ENCODE results near the gene DEFB131A.
"Not testable (repeated sequence)": the region's sequence is repeated elsewhere in the genome, so short reads cannot be mapped to it uniquely, and the experiment has no call there.

DEFB131A gene

GRCh38 chr4:9444114-9444513, at the start of gene DEFB131A:
Gene DEFB131A, plus strand, starts transcription at chr4:9444414. Its CDS starts 120 bp downstream, at chr4:9444534.
- CTCF ChIA-PET, H3K36me3 Mint-ChIP-seq, H3K9me3 Mint-ChIP-seq, H3K4me3 Mint-ChIP-seq, DNase-seq, H3K27me3 Mint-ChIP-seq, H3K27ac Mint-ChIP-seq, H3K4me1 Mint-ChIP-seq: not testable (repeated sequence)

- H3K36me3 Mint-ChIP-seq, H3K4me1 Mint-ChIP-seq, H3K4me3 Mint-ChIP-seq, DNase-seq, H3K27me3 Mint-ChIP-seq, H3K9me3 Mint-ChIP-seq, H3K27ac Mint-ChIP-seq, CTCF ChIA-PET: not testable (repeated sequence)
Measured at GRCh38 chr4:9405774-9406173, 38.4 kb upstream of the DEFB131A start.

- H3K27me3 Mint-ChIP-seq, CTCF ChIA-PET, H3K36me3 Mint-ChIP-seq, H3K4me3 Mint-ChIP-seq, H3K4me1 Mint-ChIP-seq, H3K27ac Mint-ChIP-seq, DNase-seq, H3K9me3 Mint-ChIP-seq: not testable (repeated sequence)
Measured at GRCh38 chr4:9406491-9406890, 37.7 kb upstream of the DEFB131A start.

- Mint-ChIP-seq H3K4me1 (no peaks in the 10 kb centered on the region), H3K27me3 (no peaks in the 10 kb centered on the region), H3K27ac (no peak overlapping the region), H3K9me3 (no peaks in the 10 kb centered on the region), H3K4me3 (no peak overlapping the region), H3K36me3 (no peaks in the 10 kb centered on the region)
- CTCF ChIA-PET, result no interaction called here
- DNase-seq, result no peak
Measured at GRCh38 chr4:9409793-9410192, 34.4 kb upstream of the DEFB131A start.

- H3K36me3 Mint-ChIP-seq, CTCF ChIA-PET, H3K9me3 Mint-ChIP-seq, H3K27me3 Mint-ChIP-seq, H3K4me1 Mint-ChIP-seq, H3K27ac Mint-ChIP-seq, DNase-seq, H3K4me3 Mint-ChIP-seq: not testable (repeated sequence)
Measured at GRCh38 chr4:9421884-9422455, 22.2 kb upstream of the DEFB131A start.

GRCh38 chr4:9425916-9426315, 18.3 kb upstream of the DEFB131A start:
- H3K27ac Mint-ChIP-seq, H3K4me1 Mint-ChIP-seq, CTCF ChIA-PET, H3K36me3 Mint-ChIP-seq, H3K9me3 Mint-ChIP-seq, DNase-seq, H3K27me3 Mint-ChIP-seq, H3K4me3 Mint-ChIP-seq: not testable (repeated sequence)

- DNase-seq, H3K9me3 Mint-ChIP-seq, H3K4me3 Mint-ChIP-seq, H3K27me3 Mint-ChIP-seq, H3K36me3 Mint-ChIP-seq, H3K27ac Mint-ChIP-seq, CTCF ChIA-PET, H3K4me1 Mint-ChIP-seq: not testable (repeated sequence)
Measured at GRCh38 chr4:9430061-9430460, 14.2 kb upstream of the DEFB131A start.

- DNase-seq, H3K27me3 Mint-ChIP-seq, CTCF ChIA-PET, H3K9me3 Mint-ChIP-seq, H3K27ac Mint-ChIP-seq, H3K4me1 Mint-ChIP-seq, H3K36me3 Mint-ChIP-seq, H3K4me3 Mint-ChIP-seq: not testable (repeated sequence)
Measured at GRCh38 chr4:9433320-9433719, 10.9 kb upstream of the DEFB131A start.

GRCh38 chr4:9436728-9437127, 7.5 kb upstream of the DEFB131A start:
- CTCF ChIA-PET, H3K27me3 Mint-ChIP-seq, H3K4me3 Mint-ChIP-seq, H3K27ac Mint-ChIP-seq, H3K4me1 Mint-ChIP-seq, H3K36me3 Mint-ChIP-seq, H3K9me3 Mint-ChIP-seq, DNase-seq: not testable (repeated sequence)

GRCh38 chr4:9442355-9442754, 1.9 kb upstream of the DEFB131A start:
- CTCF ChIA-PET, DNase-seq, H3K4me1 Mint-ChIP-seq, H3K36me3 Mint-ChIP-seq, H3K4me3 Mint-ChIP-seq, H3K27me3 Mint-ChIP-seq, H3K9me3 Mint-ChIP-seq, H3K27ac Mint-ChIP-seq: not testable (repeated sequence)

GRCh38 chr4:9444681-9445080, 467 bp downstream of the DEFB131A start:
- CTCF ChIA-PET, DNase-seq, H3K4me3 Mint-ChIP-seq, H3K4me1 Mint-ChIP-seq, H3K9me3 Mint-ChIP-seq, H3K27me3 Mint-ChIP-seq, H3K27ac Mint-ChIP-seq, H3K36me3 Mint-ChIP-seq: not testable (repeated sequence)

- H3K27ac Mint-ChIP-seq, CTCF ChIA-PET, H3K9me3 Mint-ChIP-seq, DNase-seq, H3K4me1 Mint-ChIP-seq, H3K4me3 Mint-ChIP-seq, H3K36me3 Mint-ChIP-seq, H3K27me3 Mint-ChIP-seq: not testable (repeated sequence)
Measured at GRCh38 chr4:9452251-9452650, 8.0 kb downstream of the DEFB131A start.

- H3K27ac Mint-ChIP-seq, result not testable (repeated sequence)
Measured at GRCh38 chr4:9454284-9454683, 10.1 kb downstream of the DEFB131A start.

GRCh38 chr4:9455046-9455445, 10.8 kb downstream of the DEFB131A start:
- H3K27me3 Mint-ChIP-seq, H3K4me3 Mint-ChIP-seq, H3K4me1 Mint-ChIP-seq, H3K27ac Mint-ChIP-seq, H3K9me3 Mint-ChIP-seq, H3K36me3 Mint-ChIP-seq, DNase-seq, CTCF ChIA-PET: not testable (repeated sequence)

More at GRCh38 chr4:9454284-9454683, 10.1 kb downstream of the DEFB131A start:
- not testable (repeated sequence) for H3K27me3 Mint-ChIP-seq, H3K4me3 Mint-ChIP-seq, H3K4me1 Mint-ChIP-seq, H3K36me3 Mint-ChIP-seq, H3K9me3 Mint-ChIP-seq, DNase-seq
- CTCF ChIA-PET, result interaction anchor here (0.6 kb wide), 1 partner anchor 1838 kb away, joined by 3 read pairs; no protein-coding TSS in a partner anchor

- H3K9me3 Mint-ChIP-seq, CTCF ChIA-PET, H3K4me1 Mint-ChIP-seq, H3K27ac Mint-ChIP-seq, H3K4me3 Mint-ChIP-seq, DNase-seq, H3K27me3 Mint-ChIP-seq, H3K36me3 Mint-ChIP-seq: not testable (repeated sequence)
Measured at GRCh38 chr4:9479466-9479865, 35.3 kb downstream of the DEFB131A start.

GRCh38 chr4:9480066-9480465, 35.9 kb downstream of the DEFB131A start:
- H3K4me3 Mint-ChIP-seq, DNase-seq, H3K27ac Mint-ChIP-seq, CTCF ChIA-PET, H3K9me3 Mint-ChIP-seq, H3K36me3 Mint-ChIP-seq, H3K4me1 Mint-ChIP-seq, H3K27me3 Mint-ChIP-seq: not testable (repeated sequence)
